Stimulated activated naive CD8-positive, alpha-beta T cell treated with anti-CD3 and anti-CD28 coated beads, Interleukin-15, amount 100 ng/mL, for 72 hours (primary cell): ENCODE measurements around the gene XIRP2.

Experiments
- ATAC-seq: fragments of 150-1000 bp; cut with Tn5 transposase; 2 replicates; pipeline ENCODE4 v1.10.0; 2021; ENCODE audit warnings: mild to moderate bottlenecking, moderate library complexity
- DNase-seq, 2 donors: peaks; one replicate each; pipeline ENCODE4 v3.0.0; 2021 to 2022
- H3K27ac Mint-ChIP-seq, 2 donors: one replicate each; pipeline ENCODE4 v1.8.0; 2022; ENCODE audit warnings: mild to moderate bottlenecking in 2 of 2, mixed read lengths in 2 of 2, moderate library complexity in 2 of 2
- H3K27me3 Mint-ChIP-seq: one replicate; pipeline ENCODE4 v1.8.0; 2022; ENCODE audit warnings: mixed read lengths
- H3K4me1 Mint-ChIP-seq: one replicate; pipeline ENCODE4 v1.8.0; 2022; ENCODE audit warnings: mild to moderate bottlenecking, mixed read lengths
- H3K4me3 Mint-ChIP-seq, 2 donors: one replicate each; pipeline ENCODE4 v1.8.0; 2022; ENCODE audit warnings: mild to moderate bottlenecking in 2 of 2, mixed read lengths in 2 of 2, moderate library complexity in 1 of 2
- H3K9me3 Mint-ChIP-seq, 2 donors: one replicate each; pipeline ENCODE4 v1.8.0; 2022; ENCODE audit warnings: mixed read lengths in 2 of 2

The XIRP2 gene

DNA sequence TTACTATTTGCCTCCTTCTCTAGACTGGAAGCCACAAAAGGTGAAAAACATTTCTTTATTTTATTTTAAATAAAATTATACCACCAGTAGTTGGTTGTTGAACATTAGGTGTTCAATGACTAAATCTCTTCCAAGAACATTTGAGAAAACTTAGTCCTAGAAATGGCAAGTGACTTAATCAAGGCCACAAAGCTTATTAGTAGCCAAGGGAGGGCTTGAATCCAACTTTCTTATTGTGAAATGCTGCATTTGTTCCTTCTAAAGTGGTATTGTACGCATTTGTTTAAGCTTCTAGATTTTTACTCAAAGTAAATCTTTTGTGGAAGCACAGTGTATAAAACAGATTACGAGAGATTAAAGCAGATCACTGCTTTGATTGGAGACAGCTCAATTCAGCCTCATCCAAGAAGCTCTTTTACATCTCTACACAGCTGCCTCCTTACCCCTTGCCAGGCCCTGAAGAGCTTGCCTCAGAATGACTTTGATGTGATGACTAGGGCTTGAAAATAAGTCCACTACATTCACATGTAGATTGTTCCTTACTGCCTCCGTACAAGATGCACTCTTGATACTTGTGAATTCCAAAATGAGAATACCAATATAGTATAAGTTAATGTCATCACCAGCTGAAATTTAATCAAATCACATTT, 244.8 kb downstream of the XIRP2 start:
- DNase-seq (no peak), ATAC-seq (no peak)
- no peak overlapping the region for H3K27ac Mint-ChIP-seq
- no peak overlapping the region for H3K4me3 Mint-ChIP-seq
- H3K4me1 Mint-ChIP-seq, result no peaks in the 10 kb centered on the region
- H3K27me3 Mint-ChIP-seq, result no peaks in the 10 kb centered on the region
- H3K9me3 Mint-ChIP-seq, result no peaks in the 10 kb centered on the region

DNA sequence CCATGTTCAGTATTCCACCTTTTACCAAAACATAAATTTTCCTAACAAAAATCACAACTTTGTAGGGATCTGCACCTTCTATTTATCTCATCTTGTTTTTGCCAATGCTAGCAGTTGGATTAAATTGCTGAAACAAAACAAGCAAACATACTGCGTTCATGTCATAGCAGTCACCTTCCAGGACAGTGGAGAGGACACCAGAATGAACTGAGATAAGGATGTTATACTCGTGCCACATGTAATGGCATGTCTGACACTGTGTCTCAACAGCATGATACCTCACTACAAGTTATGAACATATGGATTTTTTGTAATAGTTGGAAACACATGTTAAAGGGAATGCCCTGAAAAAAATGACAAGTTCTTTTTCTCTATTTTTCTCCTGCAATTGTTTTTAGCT, 245.3 kb downstream of the XIRP2 start:
- Mint-ChIP-seq H3K27ac (no peak overlapping the region), H3K4me1 (no peaks in the 10 kb centered on the region), H3K27me3 (no peaks in the 10 kb centered on the region), H3K4me3 (no peak overlapping the region), H3K9me3 (no peaks in the 10 kb centered on the region)
- no peak for ATAC-seq
- DNase-seq, result no peak

- Mint-ChIP-seq H3K27ac (no peak overlapping the region), H3K4me3 (no peak overlapping the region), H3K9me3 (no peaks in the 10 kb centered on the region), H3K27me3 (no peaks in the 10 kb centered on the region), H3K4me1 (no peaks in the 10 kb centered on the region)
- DNase-seq, result no peak
- ATAC-seq, result no peak
Measured at GRCh38 chr2:167134381-167135072, 246.2 kb downstream of the XIRP2 start.

GRCh38 chr2:167135706-167136105, 247.4 kb downstream of the XIRP2 start:
- Mint-ChIP-seq H3K27ac (peak overlapping the region in 1 of 2 donors; percentile 18), H3K27me3 (no peaks in the 10 kb centered on the region), H3K4me1 (no peaks in the 10 kb centered on the region), H3K4me3 (no peak overlapping the region), H3K9me3 (no peaks in the 10 kb centered on the region)
- no peak for DNase-seq
- ATAC-seq, result no peak

DNA sequence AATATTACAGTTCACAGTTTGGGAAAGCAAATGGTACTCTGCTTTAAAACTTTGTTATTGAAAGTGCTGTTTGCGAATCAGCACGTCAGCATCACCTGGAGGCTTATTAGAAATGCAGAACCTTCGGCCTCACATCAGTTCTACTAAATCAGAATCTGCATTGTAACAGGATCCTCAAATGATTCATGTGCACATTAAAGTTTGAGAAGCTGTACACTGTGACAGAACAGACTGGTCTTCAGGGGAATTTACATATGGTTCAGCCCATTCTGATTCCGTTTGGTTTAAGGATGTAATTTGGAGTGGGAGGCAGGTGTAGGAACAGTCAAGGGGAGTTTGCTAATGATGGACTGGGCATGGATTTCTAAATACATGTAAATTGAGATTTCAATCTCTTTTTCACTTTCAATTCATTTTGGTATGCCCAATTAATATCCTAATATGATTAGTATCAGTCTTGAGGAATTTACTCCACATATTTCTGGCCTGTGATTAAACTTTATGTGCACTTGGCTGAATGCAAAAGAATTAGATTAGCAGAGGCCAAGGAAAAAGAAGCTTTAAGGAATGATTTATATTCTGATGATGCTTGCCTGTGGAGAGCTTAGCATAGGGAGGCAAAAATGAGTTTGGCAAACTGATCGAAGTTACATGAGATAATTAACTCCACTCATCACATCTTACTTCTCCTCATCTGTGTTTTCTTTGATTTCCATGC, 248.8 kb downstream of the XIRP2 start:
- ATAC-seq, result no peak
- Mint-ChIP-seq H3K27me3 (no peaks in the 10 kb centered on the region), H3K4me1 (no peaks in the 10 kb centered on the region), H3K4me3 (no peak overlapping the region), H3K9me3 (no peaks in the 10 kb centered on the region), H3K27ac (no peak overlapping the region)
- DNase-seq, result no peak

DNA sequence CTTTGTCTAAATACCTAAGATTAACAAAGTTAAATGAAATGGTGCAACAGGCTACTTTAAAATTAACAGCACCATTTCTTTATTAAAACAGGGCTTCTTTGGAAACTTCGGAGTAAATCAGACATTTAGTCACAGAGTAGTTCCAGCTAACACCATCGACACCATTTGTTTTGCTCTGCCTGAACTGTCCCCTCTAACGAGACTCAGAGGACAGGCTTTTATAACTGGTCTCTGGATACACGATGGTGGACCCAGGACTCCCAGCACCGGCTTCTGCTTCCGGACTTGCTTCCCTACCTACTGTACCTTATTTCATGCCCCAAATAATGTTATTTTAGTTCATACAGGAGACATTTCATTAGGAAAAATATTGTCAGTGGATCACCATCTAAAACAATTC, 252.1 kb downstream of the XIRP2 start:
- DNase-seq (no peak), ATAC-seq (no peak)
- no peaks in the 10 kb centered on the region for H3K4me1 Mint-ChIP-seq
- no peak overlapping the region for H3K4me3 Mint-ChIP-seq
- no peak overlapping the region for H3K27ac Mint-ChIP-seq
- no peaks in the 10 kb centered on the region for H3K27me3 Mint-ChIP-seq
- no peaks in the 10 kb centered on the region for H3K9me3 Mint-ChIP-seq

DNA sequence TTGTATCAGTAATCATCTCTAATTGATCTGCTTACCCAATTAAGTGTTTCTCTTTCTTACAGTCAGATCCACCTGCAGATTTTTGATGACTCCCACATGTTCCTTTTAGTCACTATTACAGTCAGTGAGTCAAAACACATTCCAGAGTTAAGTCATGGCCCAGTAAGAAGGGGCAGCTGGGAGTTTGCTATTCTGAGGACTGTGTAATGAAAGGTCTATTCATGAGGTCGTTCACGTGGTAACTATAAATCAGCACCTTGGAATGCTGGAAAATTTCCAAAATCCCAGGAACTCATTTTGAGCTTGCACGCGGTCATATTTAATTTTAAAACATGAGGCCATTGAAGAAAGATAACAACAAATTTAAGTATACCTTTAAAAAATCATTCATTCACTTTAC, 252.5 kb downstream of the XIRP2 start:
- DNase-seq (no peak), ATAC-seq (no peak)
- no peak overlapping the region for H3K27ac Mint-ChIP-seq

DNA sequence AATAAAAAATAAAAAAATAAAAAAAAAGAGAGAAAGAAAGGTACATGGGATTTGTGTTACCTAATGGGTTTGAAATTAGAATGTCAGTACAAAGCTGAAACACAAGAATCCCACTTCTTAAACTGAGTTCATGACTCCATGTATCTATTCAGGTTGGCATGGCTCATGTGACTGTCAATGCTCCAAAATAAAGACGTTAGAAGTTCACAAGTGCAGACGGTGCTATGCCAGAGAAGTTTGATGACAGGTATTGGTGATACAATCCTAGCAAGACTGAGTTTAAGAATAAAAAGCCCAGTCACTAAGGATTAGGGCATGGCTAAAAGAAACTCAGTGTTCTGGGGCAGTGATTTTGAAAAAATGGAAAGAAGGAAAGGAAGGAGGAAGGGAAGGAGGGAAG, 254.3 kb downstream of the XIRP2 start:
- no peaks in the 10 kb centered on the region for H3K9me3 Mint-ChIP-seq
- H3K27me3 Mint-ChIP-seq, result no peaks in the 10 kb centered on the region
- no peak for ATAC-seq
- DNase-seq, result no peak
- H3K4me1 Mint-ChIP-seq, result no peaks in the 10 kb centered on the region
- no peak overlapping the region for H3K4me3 Mint-ChIP-seq
- peak overlapping the region in 1 of 2 donors; percentile 35 for H3K27ac Mint-ChIP-seq

More for the DNA sequence above, 252.5 kb downstream of the XIRP2 start:
- no peaks in the 10 kb centered on the region for H3K4me1 Mint-ChIP-seq
- no peak overlapping the region for H3K4me3 Mint-ChIP-seq
- H3K9me3 Mint-ChIP-seq, result no peaks in the 10 kb centered on the region
- no peaks in the 10 kb centered on the region for H3K27me3 Mint-ChIP-seq

DNA sequence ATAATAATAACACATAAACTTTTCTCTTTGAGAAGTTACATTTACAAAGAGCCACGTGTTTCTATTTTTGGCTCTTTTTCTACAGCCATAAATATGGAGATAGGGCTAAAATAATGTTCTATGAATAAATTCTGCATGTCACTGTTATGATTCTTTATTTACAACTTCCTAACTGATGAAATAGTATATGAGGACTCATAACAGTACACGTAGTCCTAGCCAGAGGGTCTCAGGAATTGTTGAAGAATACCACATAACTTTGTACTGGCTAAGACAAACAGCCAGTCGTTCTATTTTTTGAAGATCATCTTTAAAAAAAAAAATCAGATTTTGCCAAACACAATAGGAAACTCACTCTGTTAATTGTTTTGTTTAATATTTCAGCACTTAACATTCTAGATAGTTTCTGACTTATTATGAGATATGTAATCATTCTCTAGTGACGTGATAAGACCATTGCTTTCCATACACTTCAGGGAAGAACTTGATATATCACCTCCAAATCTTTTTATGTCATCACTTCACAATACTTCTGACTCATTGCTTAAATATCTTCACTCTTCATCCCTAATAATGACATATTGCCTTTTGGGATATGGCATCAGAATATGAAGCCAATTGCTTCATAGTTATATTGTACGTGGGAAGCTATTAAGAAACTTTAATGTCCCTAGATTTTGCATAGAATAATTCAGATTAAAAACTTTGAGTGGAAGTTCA, 256.1 kb downstream of the XIRP2 start:
- H3K4me1 Mint-ChIP-seq, result no peaks in the 10 kb centered on the region
- no peaks in the 10 kb centered on the region for H3K9me3 Mint-ChIP-seq
- no peak overlapping the region for H3K27ac Mint-ChIP-seq
- H3K4me3 Mint-ChIP-seq, result no peak overlapping the region
- no peaks in the 10 kb centered on the region for H3K27me3 Mint-ChIP-seq
- no peak for DNase-seq
- no peak for ATAC-seq

GRCh38 chr2:167147271-167147941, 259.1 kb downstream of the XIRP2 start:
- Mint-ChIP-seq H3K27me3 (no peaks in the 10 kb centered on the region), H3K9me3 (no peaks in the 10 kb centered on the region), H3K4me3 (no peak overlapping the region), H3K27ac (no peak overlapping the region), H3K4me1 (no peaks in the 10 kb centered on the region)
- no peak for ATAC-seq
- no peak for DNase-seq

- no peak overlapping the region for H3K4me3 Mint-ChIP-seq
- H3K9me3 Mint-ChIP-seq, result no peaks in the 10 kb centered on the region
- no peak for DNase-seq
- no peaks in the 10 kb centered on the region for H3K27me3 Mint-ChIP-seq
- no peaks in the 10 kb centered on the region for H3K4me1 Mint-ChIP-seq
- ATAC-seq, result no peak
- no peak overlapping the region for H3K27ac Mint-ChIP-seq
Measured at GRCh38 chr2:167151894-167152293, 263.6 kb downstream of the XIRP2 start.

GRCh38 chr2:167157523-167157922, 269.2 kb downstream of the XIRP2 start:
- no peak for DNase-seq
- no peak for ATAC-seq
- Mint-ChIP-seq H3K27me3 (no peaks in the 10 kb centered on the region), H3K9me3 (peaks cover 8 to 24% of the 10 kb centered on the region in 2 donors), H3K4me1 (no peaks in the 10 kb centered on the region), H3K4me3 (no peak overlapping the region), H3K27ac (no peak overlapping the region)

DNA sequence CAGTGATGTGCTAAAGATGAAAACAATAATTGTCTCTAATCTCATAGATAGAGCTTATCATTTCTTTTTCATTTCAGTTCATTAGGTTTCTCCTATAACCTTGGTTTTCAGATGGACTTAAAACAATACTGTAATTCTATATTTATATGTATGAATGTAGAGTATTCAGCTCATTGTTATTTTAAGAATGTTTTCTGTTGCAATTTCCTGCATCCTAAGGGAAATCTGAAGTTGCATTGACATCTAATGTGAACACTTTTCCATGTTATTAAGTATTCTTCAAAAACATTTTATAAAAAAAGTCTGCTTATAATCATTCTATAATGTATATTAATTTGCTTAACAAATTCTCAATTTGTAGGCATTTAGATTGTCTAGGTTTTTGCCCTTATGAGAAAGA, 288.9 kb downstream of the XIRP2 start:
- no peak overlapping the region for H3K27ac Mint-ChIP-seq
- DNase-seq, result no peak
- no peaks in the 10 kb centered on the region for H3K4me1 Mint-ChIP-seq
- H3K27me3 Mint-ChIP-seq, result no peaks in the 10 kb centered on the region
- no peak overlapping the region for H3K4me3 Mint-ChIP-seq
- ATAC-seq, result no peak
- peaks cover 8 to 13% of the 10 kb centered on the region in 2 donors for H3K9me3 Mint-ChIP-seq

GRCh38 chr2:167181134-167181533, 292.9 kb downstream of the XIRP2 start:
- Mint-ChIP-seq H3K4me3 (no peak overlapping the region), H3K27ac (no peak overlapping the region), H3K27me3 (no peaks in the 10 kb centered on the region), H3K4me1 (no peaks in the 10 kb centered on the region), H3K9me3 (no peaks in the 10 kb centered on the region)
- DNase-seq (no peak), ATAC-seq (no peak)

DNA sequence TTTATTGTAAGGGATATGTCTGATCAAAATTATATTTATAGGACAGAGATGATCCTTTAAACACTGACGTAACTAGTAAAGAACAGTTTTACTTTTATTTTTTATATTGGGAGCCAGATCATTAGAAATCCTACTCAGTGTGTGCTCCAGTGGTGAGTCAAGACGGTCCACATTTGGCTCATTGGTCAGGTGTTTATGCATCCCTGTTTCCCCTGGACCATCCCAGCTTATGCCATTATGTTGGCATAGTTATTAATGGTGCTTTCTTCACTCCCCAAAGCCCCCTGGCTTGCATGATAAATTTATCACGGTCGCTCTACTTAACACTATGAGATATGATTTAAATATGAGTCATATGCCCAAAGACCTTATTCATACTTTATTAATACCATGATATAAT, 293.4 kb downstream of the XIRP2 start:
- no peak for DNase-seq
- ATAC-seq, result no peak

More for the DNA sequence above, 293.4 kb downstream of the XIRP2 start:
- Mint-ChIP-seq H3K27me3 (no peaks in the 10 kb centered on the region), H3K27ac (no peak overlapping the region), H3K4me3 (no peak overlapping the region), H3K9me3 (no peaks in the 10 kb centered on the region), H3K4me1 (no peaks in the 10 kb centered on the region)
